Common myeloid progenitor, CD34-positive (primary cell): ENCODE results near the gene SCUBE2.

Experiments
- CTCF ChIA-PET: fragments of 350-600 bp; sonication (Branson Sonifier 250); formaldehyde crosslinking; loops from one replicate; lab custom pipeline; 2021; ENCODE audit warnings: antibody characterized with exemption; lab: Charles Lee
- POLR2A ChIA-PET: fragments of 350-600 bp; sonication (Branson Sonifier 250); formaldehyde crosslinking; loops from one replicate; lab custom pipeline; 2021; ENCODE audit warnings: antibody characterized with exemption; lab: Charles Lee
- DNase-seq, 3 donors: peaks; one replicate each; pipeline versions ENCODE4 v3.0.0 to v3.0.0-alpha.2; 2013
- H3K27ac ChIP-seq, 2 experiments: 1 replicate in 1 of 2; 2 replicates in 1 of 2; pipeline ENCODE4 v1.7.0; 2013; ENCODE audit warnings: inconsistent platforms in 2 of 2, low read length in 2 of 2, mild to moderate bottlenecking in 2 of 2, low read depth in 1 of 2, moderate library complexity in 1 of 2; ENCODE audit not compliant: severe bottlenecking in 2 of 2, insufficient read depth in 1 of 2, poor library complexity in 1 of 2
- H3K27me3 ChIP-seq, 5 experiments: replicated peaks in 2 of 5; 1 replicate in 3 of 5; 2 replicates in 2 of 5; pipeline versions ENCODE4 v1.6.1 to v1.7.0; 2013; ENCODE audit warnings: low read length in 4 of 5, mild to moderate bottlenecking in 2 of 5, moderate library complexity in 2 of 5, inconsistent platforms in 1 of 5; ENCODE audit not compliant: insufficient read depth in 5 of 5, control insufficient read depth in 4 of 5
- H3K36me3 ChIP-seq, 4 experiments: 1 replicate in 2 of 4; 2 replicates in 2 of 4; pipeline versions ENCODE4 v1.6.1 to v1.7.0; 2013; ENCODE audit warnings: low read length in 3 of 4, control low read depth in 1 of 4, mild to moderate bottlenecking in 1 of 4; ENCODE audit not compliant: control insufficient read depth in 4 of 4, insufficient read depth in 4 of 4
- H3K4me1 ChIP-seq, 4 experiments: 1 replicate in 3 of 4; 2 replicates in 1 of 4; pipeline versions ENCODE4 v1.6.1 to v1.7.1; 2013; ENCODE audit warnings: low read length in 3 of 4, mild to moderate bottlenecking in 3 of 4, control low read depth in 1 of 4, inconsistent platforms in 1 of 4, moderate library complexity in 1 of 4; ENCODE audit not compliant: control insufficient read depth in 4 of 4, insufficient read depth in 4 of 4; ENCODE audit errors: control extremely low read depth in 1 of 4
- H3K4me3 ChIP-seq, 7 experiments: 1 replicate in 4 of 7; 2 replicates in 3 of 7; pipeline versions ENCODE4 v1.5.1 to v1.7.0; 2013; ENCODE audit warnings: mild to moderate bottlenecking in 7 of 7, low read length in 6 of 7, moderate library complexity in 6 of 7, inconsistent platforms in 2 of 7, low read depth in 2 of 7, control low read depth in 1 of 7; ENCODE audit not compliant: insufficient read depth in 4 of 7, control insufficient read depth in 1 of 7; ENCODE audit errors: extremely low read depth in 1 of 7
- H3K9me3 ChIP-seq, 5 experiments: 1 replicate in 4 of 5; 2 replicates in 1 of 5; pipeline versions ENCODE4 v1.6.1 to v1.7.1; 2013; ENCODE audit warnings: low read length in 4 of 5, mild to moderate bottlenecking in 2 of 5, inconsistent platforms in 1 of 5, low read depth in 1 of 5, moderate library complexity in 1 of 5; ENCODE audit not compliant: control insufficient read depth in 4 of 5, insufficient read depth in 2 of 5; ENCODE audit errors: control extremely low read depth in 1 of 5
- WGBS: methylation state at CpG from one replicate; pipeline ENCODE4 v1.1.5; 2013; ENCODE audit not compliant: insufficient coverage; 5-methylcytosine and 5-hydroxymethylcytosine counted together

Gene SCUBE2

DNA sequence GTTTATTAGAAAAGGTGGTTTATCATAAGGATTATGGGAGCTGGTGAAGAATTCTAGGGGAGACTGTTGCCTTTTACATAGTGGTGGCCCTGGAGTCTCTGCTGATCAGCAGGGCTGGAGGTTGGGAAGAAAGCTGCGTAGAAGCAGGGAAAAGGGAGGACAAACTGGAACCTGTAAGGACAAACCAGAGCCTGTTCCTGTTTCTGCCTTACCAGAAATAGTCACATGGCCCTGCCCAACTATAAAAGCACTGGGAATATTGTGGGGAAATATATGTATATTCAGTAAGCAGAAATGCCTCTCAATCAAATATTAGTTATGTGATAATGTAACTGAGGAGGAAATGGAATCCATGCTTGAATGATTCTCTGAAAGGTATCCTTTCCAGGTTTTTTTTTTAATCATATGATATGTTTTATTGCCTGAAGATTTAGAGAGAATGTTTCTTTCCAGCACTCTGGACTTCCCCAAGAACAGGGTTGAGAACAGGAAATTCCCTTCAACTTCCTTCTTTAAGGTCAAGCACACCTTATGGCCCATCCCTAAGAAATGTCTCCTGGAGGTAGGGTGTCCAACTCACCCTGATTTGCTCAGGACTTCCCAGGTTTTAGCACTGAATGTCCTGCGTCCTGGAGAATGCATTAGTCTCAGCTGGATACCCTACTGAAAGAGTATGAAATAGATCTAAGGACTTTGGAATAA is 33.9 kb upstream of the SCUBE2 start:
- Histone ChIP-seq H3K9me3 (peaks cover 0 to 7% (median 0%) of the 10 kb centered on the region in 5 experiments), H3K4me1 (peaks cover 0 to 8% (median 3%) of the 10 kb centered on the region in 4 experiments), H3K27me3 (no peaks in the 10 kb centered on the region), H3K36me3 (no peaks in the 10 kb centered on the region), H3K4me3 (no peak overlapping the region), H3K27ac (no peak overlapping the region)
- ChIA-PET POLR2A (no interaction called here), CTCF (interaction anchor here (0.8 to 2.4 kb wide), 3 partner anchors 13 to 134 kb away, joined by 3 to 14 read pairs (median 3); no protein-coding TSS in a partner anchor)
- 100% methylated on average over 1 of the region's 2 CpGs for WGBS
- DNase-seq: no peak

- Histone ChIP-seq H3K27ac (no peak overlapping the region), H3K9me3 (peaks cover 0 to 7% (median 0%) of the 10 kb centered on the region in 5 experiments), H3K4me3 (no peak overlapping the region), H3K36me3 (no peaks in the 10 kb centered on the region), H3K27me3 (no peaks in the 10 kb centered on the region), H3K4me1 (peaks cover 0 to 6% (median 3%) of the 10 kb centered on the region in 4 experiments)
- no peak for DNase-seq
- 100% methylated on average over 1 of the region's 2 CpGs for WGBS
- ChIA-PET CTCF (interaction anchor here (1.1 to 2.4 kb wide), 2 partner anchors 9 to 14 kb away, joined by 3 to 14 read pairs; no protein-coding TSS in a partner anchor), POLR2A (interaction anchor here (1.0 kb wide), 1 partner anchor 14 kb away, joined by 4 read pairs; no protein-coding TSS in a partner anchor)
Observed at GRCh38 chr11:9123595-9124304, 32.4 kb upstream of the SCUBE2 start.

GRCh38 chr11:9121469-9121796 is 30.0 kb upstream of the SCUBE2 start:
- Histone ChIP-seq H3K27me3 (no peaks in the 10 kb centered on the region), H3K27ac (no peak overlapping the region), H3K4me3 (no peak overlapping the region), H3K4me1 (peaks cover 0 to 1% (median under 1%) of the 10 kb centered on the region in 4 experiments), H3K36me3 (no peaks in the 10 kb centered on the region), H3K9me3 (peaks cover 0 to 7% (median 0%) of the 10 kb centered on the region in 5 experiments)
- ChIA-PET CTCF (interaction anchor here (3.0 kb wide), 1 partner anchor 9 kb away, joined by 11 read pairs; no protein-coding TSS in a partner anchor), POLR2A (no interaction called here)
- WGBS: 100% methylated on average over 1 of the region's 2 CpGs
- DNase-seq: no peak

DNA sequence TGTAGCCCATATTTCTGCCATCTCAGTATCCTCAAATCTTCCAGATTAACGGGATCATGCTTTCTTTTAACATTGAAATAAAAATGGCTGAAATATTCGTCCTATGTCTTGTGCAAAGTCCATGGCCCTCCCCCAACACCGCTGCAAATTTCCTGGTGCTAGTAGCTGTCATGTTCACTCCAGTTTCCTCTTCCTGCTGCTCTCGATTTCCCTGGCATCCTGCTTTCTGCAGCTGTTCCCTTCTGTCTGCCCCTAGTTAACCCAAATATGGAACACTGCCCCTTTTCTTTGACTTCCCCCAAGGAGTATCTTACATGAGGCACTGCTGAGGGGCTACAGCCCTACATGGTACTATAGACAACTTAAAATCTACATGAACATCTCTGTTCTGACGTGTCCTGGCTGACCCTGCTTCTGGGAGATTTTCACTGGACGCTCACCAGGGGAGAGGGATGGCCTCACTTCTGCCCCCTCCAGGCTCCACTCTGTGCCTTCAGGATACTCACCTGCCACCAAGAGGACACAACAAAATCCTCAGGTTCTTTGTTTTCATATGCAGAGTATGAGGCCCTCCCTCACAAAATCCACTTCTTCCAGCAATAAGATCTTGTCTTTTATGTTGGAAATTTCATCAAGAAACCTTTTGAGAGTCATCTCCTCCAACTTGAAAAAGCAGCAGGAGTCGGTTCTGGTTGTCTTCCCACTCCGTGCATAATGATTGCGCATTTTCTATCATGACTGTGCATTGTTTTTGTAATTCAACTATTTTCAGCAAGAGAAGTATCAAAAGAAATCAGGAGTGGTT is 29.5 kb upstream of the SCUBE2 start:
- H3K36me3 ChIP-seq: peaks cover 0 to 2% (median 0%) of the 10 kb centered on the region in 4 experiments
- H3K27ac ChIP-seq: no peak overlapping the region
- H3K4me3 ChIP-seq: no peak overlapping the region
- DNase-seq: no peak
- H3K27me3 ChIP-seq: no peaks in the 10 kb centered on the region
- H3K4me1 ChIP-seq: no peaks in the 10 kb centered on the region
- WGBS: 87% methylated on average over 8 of the region's 9 CpGs
- ChIA-PET POLR2A (no interaction called here), CTCF (interaction anchor here (1.2 to 3.0 kb wide), 2 partner anchors 10 to 26 kb away, joined by 4 to 11 read pairs; no protein-coding TSS in a partner anchor)
- H3K9me3 ChIP-seq: peaks cover 0 to 7% (median 0%) of the 10 kb centered on the region in 5 experiments

GRCh38 chr11:9118277-9118676 is 26.9 kb upstream of the SCUBE2 start:
- peaks cover 0 to 5% (median 0%) of the 10 kb centered on the region in 5 experiments for H3K9me3 ChIP-seq
- CTCF ChIA-PET: interaction anchor here (1.3 kb wide), 1 partner anchor 23 kb away, joined by 3 read pairs; no protein-coding TSS in a partner anchor
- H3K27me3 ChIP-seq: no peaks in the 10 kb centered on the region
- no peak overlapping the region for H3K4me3 ChIP-seq
- peak in 1 of 3 donors; percentile 8 for DNase-seq
- H3K27ac ChIP-seq: no peak overlapping the region
- H3K36me3 ChIP-seq: peaks cover 0 to 2% (median 0%) of the 10 kb centered on the region in 4 experiments
- no CpG with 5 or more reads among the region's 2 CpGs for WGBS
- POLR2A ChIA-PET: no interaction called here
- no peaks in the 10 kb centered on the region for H3K4me1 ChIP-seq

DNA sequence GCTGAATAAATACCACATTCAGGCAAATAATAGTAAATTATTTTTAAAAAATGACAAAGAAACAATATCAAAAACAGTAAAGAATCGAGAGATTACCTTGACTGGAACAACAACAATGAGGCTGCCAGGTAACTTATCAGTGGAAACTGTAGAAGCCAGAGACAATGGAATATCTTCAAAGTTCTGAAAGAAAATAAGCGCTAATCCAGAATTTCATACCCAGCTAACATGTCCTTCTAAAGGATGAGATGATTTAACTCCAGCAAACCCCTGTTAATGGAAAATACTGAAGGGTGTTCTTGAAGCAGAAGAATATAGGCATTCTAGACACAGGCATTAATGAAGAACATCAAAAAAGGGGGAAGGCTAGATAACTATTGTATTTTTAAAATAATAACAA is 20.7 kb upstream of the SCUBE2 start:
- Histone ChIP-seq H3K27me3 (no peaks in the 10 kb centered on the region), H3K27ac (no peak overlapping the region), H3K9me3 (peaks cover 0 to 19% (median 6%) of the 10 kb centered on the region in 5 experiments), H3K4me3 (no peak overlapping the region), H3K4me1 (no peaks in the 10 kb centered on the region), H3K36me3 (peaks cover 0 to 2% (median 0%) of the 10 kb centered on the region in 4 experiments)
- ChIA-PET POLR2A (no interaction called here), CTCF (interaction anchor here (1.7 kb wide), 1 partner anchor 14 kb away, joined by 4 read pairs; no protein-coding TSS in a partner anchor)
- no peak for DNase-seq
- 100% methylated on average over 1 of the region's 2 CpGs for WGBS
